Thoracic aorta (tissue), 2 donors: Measurements from ENCODE around the gene MCAM. TPM values are rescaled to one million over a fixed set of nuclear protein-coding genes. Genes with fewer than 3 reads are reported as not detected.
A peak's percentile ranks its signal among the peaks of the same experiment; 100 is the strongest.

ENCODE experiments used
- ATAC-seq: fragments of 150-250 bp; one replicate; pipeline ENCODE4 v1.8.0; 2017; ENCODE audit warnings: low read depth; ENCODE audit not compliant: insufficient number of reproducible peaks, low FRiP score
- DNase-seq: peaks from one replicate; pipeline ENCODE4 v3.0.0-alpha.2; 2020; ENCODE audit warnings: low spot score
- H3K27ac ChIP-seq, 2 donors: fragments of 200-600 bp; sonication (generic); 1 replicate in 1 of 2; 2 replicates in 1 of 2; pipeline ENCODE4 v1.5.1; 2016; ENCODE audit warnings: mild to moderate bottlenecking in 2 of 2, moderate library complexity in 2 of 2
- H3K27me3 ChIP-seq: fragments of 200-600 bp; sonication (generic); replicated peaks from 2 replicates; pipeline ENCODE4 v1.6.0; 2016; ENCODE audit warnings: mild to moderate bottlenecking; ENCODE audit not compliant: insufficient read depth
- H3K36me3 ChIP-seq: fragments of 200-600 bp; sonication (generic); one replicate; pipeline ENCODE4 v1.5.1; 2016
- H3K4me1 ChIP-seq, 2 donors: fragments of 200-600 bp; sonication (generic); 1 replicate in 1 of 2; 2 replicates in 1 of 2; pipeline versions ENCODE4 v1.5.1 to v1.6.0; 2016; ENCODE audit warnings: low read depth in 2 of 2, mild to moderate bottlenecking in 1 of 2; ENCODE audit not compliant: control insufficient read depth in 1 of 2
- H3K4me3 ChIP-seq: fragments of 200-600 bp; sonication (generic); 2 replicates; pipeline ENCODE4 v1.5.1; 2016; ENCODE audit warnings: mild to moderate bottlenecking
- H3K9me3 ChIP-seq: fragments of 200-600 bp; sonication (generic); 2 replicates; pipeline ENCODE4 v1.5.1; 2016
- total RNA-seq, 2 donors: library from RNA; depleted of rRNA; stranded (reverse); fragments of >200 nt; gene quantifications; one replicate each; pipeline versions ENCODE4 v1.1.0 to v1.2.3, GENCODE V29; 2016
- TF ChIP-seq, protein P1 (sequence below): fragments of 200-600 bp; sonication (generic); IDR thresholded peaks from one replicate; pipeline ENCODE4 v1.5.1; 2019; ENCODE audit warnings: antibody characterized with exemption

MCAM gene
- total RNA-seq, 2 donors from 2014 or later, result 3,387 to 6,698 TPM

DNA sequence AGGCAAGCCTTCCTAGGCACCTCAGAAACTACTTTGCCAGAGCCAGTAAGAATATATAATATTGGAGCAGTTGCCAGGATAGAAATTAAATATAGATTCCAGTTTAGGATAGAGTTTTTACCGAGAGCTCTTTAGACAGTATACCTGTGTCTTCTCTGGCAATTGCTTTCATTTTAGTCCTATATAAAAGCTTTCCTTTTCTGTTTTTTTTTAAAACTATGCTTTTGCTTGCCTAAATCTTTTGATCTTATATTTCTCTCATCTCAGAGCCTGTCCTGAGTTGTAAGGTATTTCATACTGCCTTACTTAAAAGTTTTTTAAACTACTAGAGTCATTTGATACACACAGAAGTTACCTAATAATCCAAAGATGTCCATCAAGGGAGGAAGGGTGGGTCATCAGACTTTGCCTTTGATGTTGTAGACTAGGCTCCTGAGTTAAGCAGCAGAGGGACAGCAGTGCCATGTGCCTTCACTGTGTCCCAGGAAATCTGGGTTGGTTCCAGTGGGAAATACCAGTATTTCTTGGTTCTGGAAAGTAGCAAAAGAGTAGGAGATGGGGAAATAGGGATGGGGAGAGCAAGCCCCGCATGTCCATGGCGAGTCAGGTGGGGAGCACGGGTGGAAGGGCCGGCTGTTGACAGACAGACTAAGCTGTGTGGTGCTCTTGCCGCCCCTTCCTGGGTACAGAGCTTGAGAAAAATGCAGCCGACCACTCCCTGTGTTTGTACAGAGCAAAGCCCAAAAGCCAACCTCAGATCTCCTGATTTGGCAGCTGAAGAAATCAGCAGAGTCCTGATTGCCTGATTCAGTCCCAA lies 11.2 kb downstream of the MCAM start:
- ATAC-seq (no peak), DNase-seq (no peak)
- Histone ChIP-seq H3K4me3 (peak overlapping the region; percentile 8), H3K4me1 (peaks cover 24 to 60% of the 10 kb centered on the region in 2 donors), H3K27ac (peak overlapping the region; percentile 77 to 91), H3K27me3 (no peaks in the 10 kb centered on the region), H3K36me3 (peaks cover 18% of the 10 kb centered on the region), H3K9me3 (no peaks in the 10 kb centered on the region)
- TF ChIP-seq, protein P1, sequence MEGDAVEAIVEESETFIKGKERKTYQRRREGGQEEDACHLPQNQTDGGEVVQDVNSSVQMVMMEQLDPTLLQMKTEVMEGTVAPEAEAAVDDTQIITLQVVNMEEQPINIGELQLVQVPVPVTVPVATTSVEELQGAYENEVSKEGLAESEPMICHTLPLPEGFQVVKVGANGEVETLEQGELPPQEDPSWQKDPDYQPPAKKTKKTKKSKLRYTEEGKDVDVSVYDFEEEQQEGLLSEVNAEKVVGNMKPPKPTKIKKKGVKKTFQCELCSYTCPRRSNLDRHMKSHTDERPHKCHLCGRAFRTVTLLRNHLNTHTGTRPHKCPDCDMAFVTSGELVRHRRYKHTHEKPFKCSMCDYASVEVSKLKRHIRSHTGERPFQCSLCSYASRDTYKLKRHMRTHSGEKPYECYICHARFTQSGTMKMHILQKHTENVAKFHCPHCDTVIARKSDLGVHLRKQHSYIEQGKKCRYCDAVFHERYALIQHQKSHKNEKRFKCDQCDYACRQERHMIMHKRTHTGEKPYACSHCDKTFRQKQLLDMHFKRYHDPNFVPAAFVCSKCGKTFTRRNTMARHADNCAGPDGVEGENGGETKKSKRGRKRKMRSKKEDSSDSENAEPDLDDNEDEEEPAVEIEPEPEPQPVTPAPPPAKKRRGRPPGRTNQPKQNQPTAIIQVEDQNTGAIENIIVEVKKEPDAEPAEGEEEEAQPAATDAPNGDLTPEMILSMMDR, result no peak

DNA sequence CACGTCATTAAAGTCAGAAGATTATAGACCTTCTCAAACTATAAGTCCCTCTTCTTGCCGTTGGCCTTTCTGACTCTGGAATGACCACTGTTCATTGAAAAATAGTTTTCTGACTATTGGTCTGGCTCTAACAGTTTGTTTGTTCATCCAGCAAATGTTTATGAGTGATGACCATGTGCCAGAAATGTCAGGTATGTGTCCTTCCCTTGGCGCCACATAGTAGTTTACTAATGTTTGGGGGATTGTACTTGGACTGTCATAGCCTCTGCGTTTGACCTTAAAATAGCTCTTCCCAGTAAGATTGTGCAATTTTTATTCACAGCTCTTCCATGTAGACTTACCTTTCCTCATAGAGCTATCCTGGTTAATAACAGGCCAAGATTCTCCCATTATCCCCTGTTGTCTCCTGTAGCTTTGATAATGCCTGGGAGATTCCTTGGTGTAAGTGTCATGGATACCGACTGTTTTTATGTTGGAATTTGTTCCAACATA lies 13.7 kb downstream of the MCAM start:
- H3K27ac ChIP-seq, result no peak overlapping the region
- TF ChIP-seq, protein P1, result no peak
- H3K27me3 ChIP-seq, result no peaks in the 10 kb centered on the region
- H3K9me3 ChIP-seq, result no peaks in the 10 kb centered on the region
- DNase-seq (no peak), ATAC-seq (no peak)
- peaks cover 28 to 56% of the 10 kb centered on the region in 2 donors for H3K4me1 ChIP-seq
- no peak overlapping the region for H3K4me3 ChIP-seq
- H3K36me3 ChIP-seq, result peaks cover 6% of the 10 kb centered on the region

DNA sequence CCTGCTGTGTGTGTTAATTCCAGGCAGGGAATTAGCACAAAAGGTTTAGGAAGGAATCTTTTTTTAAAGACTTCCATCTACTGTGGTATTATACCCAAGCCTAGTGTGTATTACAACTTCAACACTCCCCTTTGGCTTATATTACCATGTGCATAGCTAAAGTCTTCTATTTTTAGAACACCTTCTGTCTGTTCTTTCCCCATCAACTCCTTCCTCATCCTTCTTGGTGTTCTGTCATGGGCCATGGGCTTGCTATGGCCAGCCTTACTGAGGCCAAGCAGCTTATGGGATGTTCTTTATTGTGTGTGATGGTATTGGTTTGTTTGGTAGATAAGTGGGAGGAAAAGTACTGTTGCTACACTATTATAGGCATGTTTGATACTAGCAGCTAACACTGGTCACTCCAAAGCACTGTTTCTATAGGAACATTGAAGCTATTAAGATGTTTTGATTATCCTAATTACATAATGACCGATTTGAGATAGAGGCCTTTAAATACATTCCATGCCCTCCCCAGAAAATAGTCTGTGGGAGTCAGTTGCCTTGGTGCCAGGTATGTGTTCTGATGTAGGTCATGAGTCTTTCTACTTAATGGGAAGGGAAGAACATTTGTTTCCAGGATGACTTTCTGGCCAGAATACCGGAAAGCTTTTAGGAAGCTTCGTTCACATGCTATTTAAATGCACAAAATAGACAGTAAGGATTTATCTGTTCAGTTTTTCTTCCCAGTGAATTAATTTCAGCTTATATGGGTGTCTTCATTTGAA lies 16.5 kb downstream of the MCAM start:
- no peaks in the 10 kb centered on the region for H3K27me3 ChIP-seq
- ATAC-seq (no peak), DNase-seq (no peak)
- H3K36me3 ChIP-seq, result peaks cover 11% of the 10 kb centered on the region
- TF ChIP-seq, protein P1, result no peak
- H3K27ac ChIP-seq, result no peak overlapping the region
- no peaks in the 10 kb centered on the region for H3K9me3 ChIP-seq
- peaks cover 4 to 39% of the 10 kb centered on the region in 2 donors for H3K4me1 ChIP-seq
- H3K4me3 ChIP-seq, result no peak overlapping the region

DNA sequence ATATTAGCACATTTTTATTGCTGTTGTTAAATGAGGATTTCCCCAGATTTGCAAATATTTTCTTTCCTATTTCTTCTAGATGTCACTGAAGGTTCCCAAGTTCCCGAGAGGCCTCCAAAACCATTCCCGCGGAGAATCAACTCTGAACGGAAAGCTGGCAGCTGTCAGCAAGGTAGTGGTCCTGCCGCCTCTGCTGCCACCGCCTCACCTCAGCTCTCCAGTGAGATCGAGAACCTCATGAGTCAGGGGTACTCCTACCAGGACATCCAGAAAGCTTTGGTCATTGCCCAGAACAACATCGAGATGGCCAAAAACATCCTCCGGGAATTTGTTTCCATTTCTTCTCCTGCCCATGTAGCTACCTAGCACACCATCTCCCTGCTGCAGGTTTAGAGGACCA lies 17.5 kb downstream of the MCAM start:
- Histone ChIP-seq H3K27ac (no peak overlapping the region), H3K36me3 (peaks cover 11% of the 10 kb centered on the region), H3K4me1 (peaks cover 4 to 32% of the 10 kb centered on the region in 2 donors), H3K9me3 (no peaks in the 10 kb centered on the region), H3K4me3 (no peak overlapping the region), H3K27me3 (no peaks in the 10 kb centered on the region)
- ATAC-seq (no peak), DNase-seq (no peak)
- TF ChIP-seq, protein P1, result no peak

DNA sequence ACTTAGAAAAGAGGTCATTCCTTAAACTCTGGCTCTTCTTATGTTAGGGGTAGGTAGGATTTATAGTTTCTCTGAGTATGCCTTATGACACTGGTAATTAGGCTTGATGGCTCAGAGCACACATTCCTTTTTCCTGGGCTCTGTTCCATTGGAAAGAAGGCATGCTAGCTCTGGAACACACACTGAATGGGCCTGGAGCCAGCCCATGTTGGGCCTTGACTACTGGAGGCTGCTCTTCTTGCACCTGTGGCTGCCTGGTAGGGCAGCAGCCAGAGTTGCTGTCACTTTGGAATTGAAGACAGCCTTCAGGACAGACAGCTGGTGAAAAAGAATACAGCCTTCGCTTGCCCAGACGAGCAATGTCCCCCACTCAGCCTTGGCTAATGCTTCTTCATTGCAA lies 18.2 kb downstream of the MCAM start:
- Histone ChIP-seq H3K36me3 (peaks cover 11% of the 10 kb centered on the region), H3K4me1 (peaks cover 4 to 32% of the 10 kb centered on the region in 2 donors)
- no peak for ATAC-seq

More for the DNA sequence above, 18.2 kb downstream of the MCAM start:
- no peaks in the 10 kb centered on the region for H3K9me3 ChIP-seq
- DNase-seq, result no peak
- H3K4me3 ChIP-seq, result no peak overlapping the region
- peak overlapping the region in 1 of 2 donors; percentile 41 for H3K27ac ChIP-seq
- TF ChIP-seq, protein P1, result no peak
- no peaks in the 10 kb centered on the region for H3K27me3 ChIP-seq
